Ishikawa (cell line): ENCODE data around the gene GAA.

Experiments
- CREB1 ChIP-seq: IDR thresholded peaks from 2 replicates; pipeline ENCODE4 v1.6.1; 2012; ENCODE audit warnings: low read depth
- EGR1 ChIP-seq: IDR thresholded peaks from 2 replicates; pipeline ENCODE4 v1.6.1; 2012
- EP300 ChIP-seq: IDR thresholded peaks from 2 replicates; pipeline ENCODE4 v1.6.1; 2012; ENCODE audit warnings: borderline replicate concordance
- NFIC ChIP-seq: IDR thresholded peaks from 2 replicates; pipeline ENCODE4 v1.6.1; 2012
- TEAD4 ChIP-seq: IDR thresholded peaks from 2 replicates; pipeline ENCODE4 v1.6.1; 2012
- TF ChIP-seq, protein P1 (sequence below): IDR thresholded peaks from 2 replicates; pipeline ENCODE4 v1.6.1; 2012; ENCODE audit warnings: low read depth, mild to moderate bottlenecking

DNA sequence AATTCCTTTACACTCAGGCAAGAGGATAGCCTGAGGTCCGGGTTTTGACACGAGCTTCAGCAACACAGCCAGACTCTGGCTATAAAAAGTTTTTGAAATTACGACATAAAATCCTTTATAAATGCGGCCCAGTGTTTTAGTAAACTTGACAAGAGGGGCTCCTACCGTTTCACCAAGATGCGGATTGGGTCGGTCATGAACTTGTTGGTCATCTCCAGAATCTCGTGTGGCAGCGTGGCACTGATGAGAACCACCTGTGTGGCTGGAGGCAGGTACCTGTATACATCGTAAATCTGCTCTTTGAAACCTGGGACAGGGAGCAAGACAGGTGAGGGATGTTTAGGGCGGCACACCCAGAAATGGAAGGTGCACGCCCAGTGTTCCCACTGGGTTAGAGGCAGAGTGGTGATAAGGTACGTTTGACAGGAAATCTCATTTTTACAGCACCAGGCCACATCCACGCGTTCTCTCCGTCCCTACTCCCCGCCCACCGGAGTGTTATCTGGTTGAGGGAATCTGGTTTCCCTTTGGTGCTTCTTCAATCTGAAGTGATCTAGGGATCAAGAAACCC, 37.6 kb downstream of the GAA start:
- TF ChIP-seq NFIC (no peak), EP300 (no peak), CREB1 (no peak), EGR1 (no peak), TEAD4 (no peak)
- TF ChIP-seq, protein P1, sequence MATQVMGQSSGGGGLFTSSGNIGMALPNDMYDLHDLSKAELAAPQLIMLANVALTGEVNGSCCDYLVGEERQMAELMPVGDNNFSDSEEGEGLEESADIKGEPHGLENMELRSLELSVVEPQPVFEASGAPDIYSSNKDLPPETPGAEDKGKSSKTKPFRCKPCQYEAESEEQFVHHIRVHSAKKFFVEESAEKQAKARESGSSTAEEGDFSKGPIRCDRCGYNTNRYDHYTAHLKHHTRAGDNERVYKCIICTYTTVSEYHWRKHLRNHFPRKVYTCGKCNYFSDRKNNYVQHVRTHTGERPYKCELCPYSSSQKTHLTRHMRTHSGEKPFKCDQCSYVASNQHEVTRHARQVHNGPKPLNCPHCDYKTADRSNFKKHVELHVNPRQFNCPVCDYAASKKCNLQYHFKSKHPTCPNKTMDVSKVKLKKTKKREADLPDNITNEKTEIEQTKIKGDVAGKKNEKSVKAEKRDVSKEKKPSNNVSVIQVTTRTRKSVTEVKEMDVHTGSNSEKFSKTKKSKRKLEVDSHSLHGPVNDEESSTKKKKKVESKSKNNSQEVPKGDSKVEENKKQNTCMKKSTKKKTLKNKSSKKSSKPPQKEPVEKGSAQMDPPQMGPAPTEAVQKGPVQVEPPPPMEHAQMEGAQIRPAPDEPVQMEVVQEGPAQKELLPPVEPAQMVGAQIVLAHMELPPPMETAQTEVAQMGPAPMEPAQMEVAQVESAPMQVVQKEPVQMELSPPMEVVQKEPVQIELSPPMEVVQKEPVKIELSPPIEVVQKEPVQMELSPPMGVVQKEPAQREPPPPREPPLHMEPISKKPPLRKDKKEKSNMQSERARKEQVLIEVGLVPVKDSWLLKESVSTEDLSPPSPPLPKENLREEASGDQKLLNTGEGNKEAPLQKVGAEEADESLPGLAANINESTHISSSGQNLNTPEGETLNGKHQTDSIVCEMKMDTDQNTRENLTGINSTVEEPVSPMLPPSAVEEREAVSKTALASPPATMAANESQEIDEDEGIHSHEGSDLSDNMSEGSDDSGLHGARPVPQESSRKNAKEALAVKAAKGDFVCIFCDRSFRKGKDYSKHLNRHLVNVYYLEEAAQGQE, result no peak
